Neural cell (in vitro differentiated cells): Measurements from ENCODE around the gene S100P. TPM values are rescaled to one million over a fixed set of nuclear protein-coding genes. Genes with fewer than 3 reads are reported as not detected.

Experiments
- H2AFZ ChIP-seq: fragments of 200-600, 300-800 bp; sonication (generic), shearing (Covaris generic); 2 replicates; pipeline ENCODE4 v1.6.0; 2014; ENCODE audit warnings: low read depth, mild to moderate bottlenecking, antibody characterized with exemption, low read length, moderate library complexity
- H3F3A ChIP-seq: fragments of 200-600 bp; shearing (Covaris generic); 2 replicates; pipeline ENCODE4 v1.6.1; 2016; ENCODE audit warnings: mild to moderate bottlenecking, moderate library complexity, mixed read lengths, antibody characterized with exemption, low read length; ENCODE audit not compliant: insufficient read depth, poor library complexity, severe bottlenecking
- H3K27ac ChIP-seq: fragments of 200-600, 300-800 bp; sonication (generic), shearing (Covaris generic); 2 replicates; pipeline ENCODE4 v1.5.1; 2014; ENCODE audit warnings: mild to moderate bottlenecking, low read length, moderate library complexity
- H3K27me3 ChIP-seq: fragments of 300-800, 200-600 bp; sonication (generic), shearing (Covaris generic); 2 replicates; pipeline ENCODE4 v1.6.0; 2014; ENCODE audit warnings: mild to moderate bottlenecking, low read depth, low read length, moderate library complexity; ENCODE audit not compliant: insufficient read depth
- H3K36me3 ChIP-seq: fragments of 300-800, 200-600 bp; sonication (generic), shearing (Covaris generic); 2 replicates; pipeline ENCODE4 v1.5.1; 2014; ENCODE audit warnings: mild to moderate bottlenecking, antibody characterized with exemption, low read length, moderate library complexity; ENCODE audit not compliant: insufficient read depth
- H3K4me2 ChIP-seq: fragments of 300-800, 200-600 bp; sonication (generic), shearing (Covaris generic); 2 replicates; pipeline ENCODE4 v1.6.0; 2014; ENCODE audit warnings: mild to moderate bottlenecking, low read length
- H3K4me3 ChIP-seq: fragments of 300-800, 200-600 bp; sonication (generic), shearing (Covaris generic); 2 replicates; pipeline ENCODE4 v1.5.1; 2014; ENCODE audit warnings: mild to moderate bottlenecking, low read length, moderate library complexity
- H3K79me2 ChIP-seq: fragments of 200-600 bp; shearing (Covaris generic); replicated peaks from 2 replicates; pipeline ENCODE4 v1.6.0; 2014; ENCODE audit warnings: mild to moderate bottlenecking, low read length, moderate library complexity; ENCODE audit not compliant: insufficient read depth
- H3K9ac ChIP-seq: fragments of 300-800, 200-600 bp; sonication (generic), shearing (Covaris generic); 2 replicates; pipeline ENCODE4 v1.6.1; 2016; ENCODE audit warnings: mild to moderate bottlenecking, low read length, mixed read lengths
- H3K9me2 ChIP-seq: fragments of 200-600 bp; shearing (Covaris generic); 2 replicates; pipeline ENCODE4 v1.6.1; 2016; ENCODE audit warnings: mild to moderate bottlenecking, low read length, mixed read lengths; ENCODE audit not compliant: insufficient read depth
- H3K9me3 ChIP-seq: fragments of 200-600, 300-800 bp; sonication (generic), shearing (Covaris generic); 2 replicates; pipeline ENCODE4 v1.6.1; 2016; ENCODE audit warnings: mild to moderate bottlenecking, mixed run types, low read length, moderate library complexity, mixed read lengths
- H4K20me1 ChIP-seq: fragments of 200-600 bp; shearing (Covaris generic); 2 replicates; pipeline ENCODE4 v1.6.1; 2016; ENCODE audit warnings: mild to moderate bottlenecking, mixed run types; ENCODE audit not compliant: insufficient read depth
- EP300 ChIP-seq: fragments of 450-650 bp; conservative IDR thresholded peaks from 2 replicates; pipeline ENCODE4 v1.6.1; 2014; ENCODE audit warnings: antibody characterized with exemption, mild to moderate bottlenecking, moderate library complexity; ENCODE audit not compliant: poor library complexity, severe bottlenecking
- EZH2 ChIP-seq: fragments of 200-600, 300-800 bp; shearing (Covaris generic), sonication (generic); IDR thresholded peaks from 2 replicates; pipeline ENCODE4 v1.6.1; 2014; ENCODE audit warnings: antibody characterized with exemption, low read length, borderline replicate concordance, mild to moderate bottlenecking; ENCODE audit not compliant: insufficient read depth, poor library complexity, severe bottlenecking
- MXI1 ChIP-seq: fragments of 450-650 bp; conservative IDR thresholded peaks from 2 replicates; pipeline ENCODE4 v1.6.1; 2014; ENCODE audit warnings: antibody characterized with exemption, mild to moderate bottlenecking; ENCODE audit not compliant: poor library complexity, severe bottlenecking
- POLR2AphosphoS5 ChIP-seq: IDR thresholded peaks from 2 replicates; pipeline ENCODE4 v1.6.1; 2012
- RAD21 ChIP-seq: fragments of 450-650 bp; conservative IDR thresholded peaks from 2 replicates; pipeline ENCODE4 v1.6.1; 2014; ENCODE audit warnings: antibody characterized with exemption, mild to moderate bottlenecking, moderate library complexity
- SMC3 ChIP-seq: fragments of 450-650 bp; conservative IDR thresholded peaks from 2 replicates; pipeline ENCODE4 v1.6.1; 2014; ENCODE audit warnings: antibody characterized with exemption, mild to moderate bottlenecking, moderate library complexity; ENCODE audit not compliant: poor library complexity
- TAF1 ChIP-seq: IDR thresholded peaks from 2 replicates; pipeline ENCODE4 v1.6.1; 2012; ENCODE audit warnings: low read depth
- polyA plus RNA-seq: library from polyadenylated mRNA; depleted of rRNA; stranded (reverse); fragments of >200 nt; gene quantifications from 2 replicates; pipeline ENCODE4 v1.2.3, GENCODE V29; 2014
- TF ChIP-seq, protein P1 (sequence below): IDR thresholded peaks from 2 replicates; pipeline ENCODE4 v1.6.1; 2012; ENCODE audit warnings: borderline replicate concordance
- TF ChIP-seq, protein P2 (sequence below): fragments of 450-650 bp; IDR thresholded peaks from 2 replicates; pipeline ENCODE4 v1.5.1; 2014; ENCODE audit warnings: antibody characterized with exemption, mild to moderate bottlenecking, moderate library complexity; ENCODE audit not compliant: poor library complexity, severe bottlenecking

S100P gene
- polyA plus RNA-seq, 1 donor from 2014 or later = not detected

GRCh38 chr4:6731780-6732179, 38.1 kb downstream of the S100P start:
- Histone ChIP-seq H3K27me3 (no peaks in the 10 kb centered on the region), H3K9ac (no peak overlapping the region), H3K4me3 (no peak overlapping the region), H3K9me3 (no peaks in the 10 kb centered on the region), H3K9me2 (no peaks in the 10 kb centered on the region), H3K27ac (no peak overlapping the region), H2AFZ (no peak overlapping the region), H3F3A (no peaks in the 10 kb centered on the region), H4K20me1 (no peaks in the 10 kb centered on the region), H3K4me2 (no peak overlapping the region), H3K79me2 (no peaks in the 10 kb centered on the region), H3K36me3 (no peaks in the 10 kb centered on the region)
- no peak for TF ChIP-seq POLR2AphosphoS5
- no peak for TF ChIP-seq EP300
- TF ChIP-seq SMC3 = no peak
- TF ChIP-seq, protein P1, sequence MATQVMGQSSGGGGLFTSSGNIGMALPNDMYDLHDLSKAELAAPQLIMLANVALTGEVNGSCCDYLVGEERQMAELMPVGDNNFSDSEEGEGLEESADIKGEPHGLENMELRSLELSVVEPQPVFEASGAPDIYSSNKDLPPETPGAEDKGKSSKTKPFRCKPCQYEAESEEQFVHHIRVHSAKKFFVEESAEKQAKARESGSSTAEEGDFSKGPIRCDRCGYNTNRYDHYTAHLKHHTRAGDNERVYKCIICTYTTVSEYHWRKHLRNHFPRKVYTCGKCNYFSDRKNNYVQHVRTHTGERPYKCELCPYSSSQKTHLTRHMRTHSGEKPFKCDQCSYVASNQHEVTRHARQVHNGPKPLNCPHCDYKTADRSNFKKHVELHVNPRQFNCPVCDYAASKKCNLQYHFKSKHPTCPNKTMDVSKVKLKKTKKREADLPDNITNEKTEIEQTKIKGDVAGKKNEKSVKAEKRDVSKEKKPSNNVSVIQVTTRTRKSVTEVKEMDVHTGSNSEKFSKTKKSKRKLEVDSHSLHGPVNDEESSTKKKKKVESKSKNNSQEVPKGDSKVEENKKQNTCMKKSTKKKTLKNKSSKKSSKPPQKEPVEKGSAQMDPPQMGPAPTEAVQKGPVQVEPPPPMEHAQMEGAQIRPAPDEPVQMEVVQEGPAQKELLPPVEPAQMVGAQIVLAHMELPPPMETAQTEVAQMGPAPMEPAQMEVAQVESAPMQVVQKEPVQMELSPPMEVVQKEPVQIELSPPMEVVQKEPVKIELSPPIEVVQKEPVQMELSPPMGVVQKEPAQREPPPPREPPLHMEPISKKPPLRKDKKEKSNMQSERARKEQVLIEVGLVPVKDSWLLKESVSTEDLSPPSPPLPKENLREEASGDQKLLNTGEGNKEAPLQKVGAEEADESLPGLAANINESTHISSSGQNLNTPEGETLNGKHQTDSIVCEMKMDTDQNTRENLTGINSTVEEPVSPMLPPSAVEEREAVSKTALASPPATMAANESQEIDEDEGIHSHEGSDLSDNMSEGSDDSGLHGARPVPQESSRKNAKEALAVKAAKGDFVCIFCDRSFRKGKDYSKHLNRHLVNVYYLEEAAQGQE = no peak
- TF ChIP-seq, protein P2, sequence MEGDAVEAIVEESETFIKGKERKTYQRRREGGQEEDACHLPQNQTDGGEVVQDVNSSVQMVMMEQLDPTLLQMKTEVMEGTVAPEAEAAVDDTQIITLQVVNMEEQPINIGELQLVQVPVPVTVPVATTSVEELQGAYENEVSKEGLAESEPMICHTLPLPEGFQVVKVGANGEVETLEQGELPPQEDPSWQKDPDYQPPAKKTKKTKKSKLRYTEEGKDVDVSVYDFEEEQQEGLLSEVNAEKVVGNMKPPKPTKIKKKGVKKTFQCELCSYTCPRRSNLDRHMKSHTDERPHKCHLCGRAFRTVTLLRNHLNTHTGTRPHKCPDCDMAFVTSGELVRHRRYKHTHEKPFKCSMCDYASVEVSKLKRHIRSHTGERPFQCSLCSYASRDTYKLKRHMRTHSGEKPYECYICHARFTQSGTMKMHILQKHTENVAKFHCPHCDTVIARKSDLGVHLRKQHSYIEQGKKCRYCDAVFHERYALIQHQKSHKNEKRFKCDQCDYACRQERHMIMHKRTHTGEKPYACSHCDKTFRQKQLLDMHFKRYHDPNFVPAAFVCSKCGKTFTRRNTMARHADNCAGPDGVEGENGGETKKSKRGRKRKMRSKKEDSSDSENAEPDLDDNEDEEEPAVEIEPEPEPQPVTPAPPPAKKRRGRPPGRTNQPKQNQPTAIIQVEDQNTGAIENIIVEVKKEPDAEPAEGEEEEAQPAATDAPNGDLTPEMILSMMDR = no peak
- no peak for TF ChIP-seq RAD21
- TF ChIP-seq MXI1 = no peak
- no peak for TF ChIP-seq EZH2

GRCh38 chr4:6732441-6733357, 39.0 kb downstream of the S100P start:
- Histone ChIP-seq H4K20me1 (no peaks in the 10 kb centered on the region), H3K9me2 (no peaks in the 10 kb centered on the region), H3K4me2 (no peak overlapping the region), H3K4me3 (no peak overlapping the region), H2AFZ (no peak overlapping the region), H3K36me3 (no peaks in the 10 kb centered on the region), H3K27me3 (no peaks in the 10 kb centered on the region), H3K27ac (no peak overlapping the region), H3K79me2 (no peaks in the 10 kb centered on the region), H3K9me3 (no peaks in the 10 kb centered on the region), H3K9ac (no peak overlapping the region), H3F3A (no peaks in the 10 kb centered on the region)
- TF ChIP-seq EP300 (no peak), TAF1 (no peak), EZH2 (no peak), SMC3 (no peak), MXI1 (no peak), RAD21 (no peak), POLR2AphosphoS5 (no peak)
- TF ChIP-seq, protein P2 = no peak
- TF ChIP-seq, protein P1 = no peak
